ENCODE results near the gene PSMF1.

PSMF1 gene

DNA sequence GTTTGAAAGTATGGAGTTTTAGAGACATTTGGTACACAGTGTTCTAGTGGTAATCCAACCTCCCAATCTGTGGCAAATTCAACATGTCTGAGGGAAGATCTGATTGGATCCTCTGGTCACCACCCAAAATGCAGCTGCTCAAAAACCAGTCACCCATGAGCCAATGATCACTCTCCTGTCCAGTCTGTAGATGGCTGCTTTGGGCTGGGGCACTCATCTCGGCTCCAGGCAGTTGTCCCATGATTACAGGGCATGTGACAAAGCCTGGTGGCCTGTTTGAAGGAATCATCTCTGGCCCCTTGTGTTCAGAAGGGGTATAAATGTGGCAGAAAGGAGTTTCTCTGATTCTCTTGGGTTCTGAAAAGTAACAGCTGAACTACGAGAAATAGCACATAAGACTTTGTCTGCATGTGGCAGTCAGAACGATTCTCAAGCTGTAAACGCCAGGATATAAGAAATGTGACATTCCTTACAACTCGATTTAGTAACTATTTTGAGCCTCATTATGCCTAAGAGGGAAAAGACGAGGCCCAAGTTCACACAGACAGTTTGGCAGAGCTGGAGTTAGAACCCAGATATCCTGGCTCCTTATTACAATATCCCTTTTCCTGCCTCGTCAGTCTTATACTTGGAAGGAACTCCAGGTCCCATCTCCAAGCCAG lies 80.9 kb downstream of the PSMF1 start:
- H3K4me3 ChIP-seq (ENCODE audit: low read depth, low read length), result no peak overlapping the region
- DNase-seq (ENCODE audit: low read depth, low spot score), result no peak
- TF ChIP-seq CTCF (IDR thresholded peaks at IDR 0.05; ENCODE audit: low read depth, low read length), result no peak
- in situ Hi-C loops (cut with HindIII; ENCODE audit: low sequenced_read_pairs), result no loop called here

GRCh38 chr20:1199964-1200363 lies 81.6 kb downstream of the PSMF1 start:
- TF ChIP-seq CTCF (IDR thresholded peaks at IDR 0.05; ENCODE audit: low read depth, low read length), result no peak
- H3K4me3 ChIP-seq (ENCODE audit: low read depth, low read length), result no peak overlapping the region
- in situ Hi-C loops (cut with HindIII; ENCODE audit: low sequenced_read_pairs), result no loop called here
- DNase-seq (ENCODE audit: low read depth, low spot score), result no peak

GRCh38 chr20:1202762-1203504 lies 84.5 kb downstream of the PSMF1 start, which contains the start of gene C20orf202:
Gene C20orf202 (plus strand): TSS chr20:1203454. CDS start chr20:1203586, 132 bp downstream.
- no peak for DNase-seq (ENCODE audit: low read depth, low spot score)
- TF ChIP-seq CTCF (IDR thresholded peaks at IDR 0.05; ENCODE audit: low read depth, low read length), result no peak
- H3K4me3 ChIP-seq (ENCODE audit: low read depth, low read length), result no peak within 1 kb of the TSS
- in situ Hi-C loops (cut with HindIII; ENCODE audit: low sequenced_read_pairs), result no loop called here

DNA sequence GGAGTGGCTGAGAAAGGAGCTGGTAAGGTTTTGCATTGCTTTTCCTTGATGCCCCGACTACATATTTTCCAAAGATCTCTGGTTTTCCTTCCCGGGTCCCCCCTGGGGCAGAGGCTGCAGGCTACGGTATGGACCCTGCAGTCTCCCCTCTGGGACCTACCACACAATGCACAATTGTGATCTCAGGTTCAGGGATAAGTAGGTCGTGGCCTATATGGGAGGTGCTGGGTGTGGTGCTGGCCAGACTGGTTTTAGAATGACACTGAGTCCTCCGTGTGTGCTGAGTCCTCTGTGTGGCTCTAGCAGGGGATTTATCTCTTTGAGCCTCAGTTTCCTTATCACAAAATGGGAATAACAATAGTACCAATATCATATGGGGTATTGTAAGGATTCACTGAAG lies 85.2 kb downstream of the PSMF1 start:
- H3K4me3 ChIP-seq (ENCODE audit: low read depth, low read length), result no peak overlapping the region
- TF ChIP-seq CTCF (IDR thresholded peaks at IDR 0.05; ENCODE audit: low read depth, low read length), result no peak
- DNase-seq (ENCODE audit: low read depth, low spot score), result no peak
- in situ Hi-C loops (cut with HindIII; ENCODE audit: low sequenced_read_pairs), result no loop called here

GRCh38 chr20:1204113-1204512 lies 85.7 kb downstream of the PSMF1 start:
- DNase-seq (ENCODE audit: low read depth, low spot score), result no peak
- no peak for TF ChIP-seq CTCF (IDR thresholded peaks at IDR 0.05; ENCODE audit: low read depth, low read length)
- H3K4me3 ChIP-seq (ENCODE audit: low read depth, low read length), result no peak overlapping the region
- in situ Hi-C loops (cut with HindIII; ENCODE audit: low sequenced_read_pairs), result no loop called here

- no peak overlapping the region for H3K4me3 ChIP-seq (ENCODE audit: low read depth, low read length)
- in situ Hi-C loops (cut with HindIII; ENCODE audit: low sequenced_read_pairs), result no loop called here
- no peak for DNase-seq (ENCODE audit: low read depth, low spot score)
- no peak for TF ChIP-seq CTCF (IDR thresholded peaks at IDR 0.05; ENCODE audit: low read depth, low read length)
Measured at GRCh38 chr20:1204576-1204975, 86.2 kb downstream of the PSMF1 start.
